NCI-H510A (cell line): ENCODE results near the gene ECSIT.
A peak's percentile ranks its signal among the peaks of the same experiment; 100 is the strongest.

ENCODE experiments used
- DNase-seq: peaks from one replicate; lab custom pipeline; 2025; lab: John Stamatoyannopoulos, UW

ECSIT gene

GRCh38 chr19:11499890-11500420 lies 29.0 kb downstream of the ECSIT start:
- no peak for DNase-seq

GRCh38 chr19:11499220-11499726 lies 29.7 kb downstream of the ECSIT start:
- DNase-seq = no peak

- no peak for DNase-seq
These were observed 32.4 kb downstream of the ECSIT start for GRCh38 chr19:11496391-11497163.

- DNase-seq = no peak
These were observed 33.0 kb downstream of the ECSIT start for GRCh38 chr19:11495885-11496284.

- DNase-seq = no peak
These were observed 33.5 kb downstream of the ECSIT start for GRCh38 chr19:11495481-11495880.

GRCh38 chr19:11494634-11495285 lies 34.2 kb downstream of the ECSIT start:
- DNase-seq = no peak

- no peak for DNase-seq
These were observed 39.6 kb downstream of the ECSIT start for GRCh38 chr19:11489378-11489777.

GRCh38 chr19:11486661-11487503 lies 42.1 kb downstream of the ECSIT start:
- DNase-seq = no peak

- no peak for DNase-seq
These were observed 43.6 kb downstream of the ECSIT start for GRCh38 chr19:11485245-11485837.

- no peak for DNase-seq
These were observed 45.4 kb downstream of the ECSIT start for GRCh38 chr19:11483366-11484111.

GRCh38 chr19:11482384-11483050 lies 46.4 kb downstream of the ECSIT start:
- peak; percentile 73 for DNase-seq

GRCh38 chr19:11481534-11482383 lies 47.2 kb downstream of the ECSIT start:
- DNase-seq = peak; percentile 94

- no peak for DNase-seq
These were observed 48.0 kb downstream of the ECSIT start, which contains the start of gene ELAVL3 for GRCh38 chr19:11480715-11481533. ELAVL3 (minus strand) TSS chr19:11481046; CDS start chr19:11480608, 438 bp downstream.

- no peak for DNase-seq
These were observed 48.8 kb downstream of the ECSIT start for GRCh38 chr19:11479898-11480714.

GRCh38 chr19:11479090-11479897 lies 49.6 kb downstream of the ECSIT start:
- DNase-seq = no peak

GRCh38 chr19:11478167-11479089 lies 50.5 kb downstream of the ECSIT start:
- DNase-seq = no peak
